Stimulated activated naive CD8-positive, alpha-beta T cell treated with anti-CD3 and anti-CD28 coated beads, Interleukin-15, amount 100 ng/mL, for 72 hours (primary cell): ENCODE measurements around the gene MAPK13.

Source experiments
- ATAC-seq: fragments of 150-1000 bp; cut with Tn5 transposase; 2 replicates; pipeline ENCODE4 v1.10.0; 2021; ENCODE audit warnings: mild to moderate bottlenecking, moderate library complexity
- DNase-seq, 2 donors: peaks; one replicate each; pipeline ENCODE4 v3.0.0; 2021 to 2022
- H3K27ac Mint-ChIP-seq, 2 donors: one replicate each; pipeline ENCODE4 v1.8.0; 2022; ENCODE audit warnings: mild to moderate bottlenecking in 2 of 2, mixed read lengths in 2 of 2, moderate library complexity in 2 of 2
- H3K27me3 Mint-ChIP-seq: one replicate; pipeline ENCODE4 v1.8.0; 2022; ENCODE audit warnings: mixed read lengths
- H3K4me1 Mint-ChIP-seq: one replicate; pipeline ENCODE4 v1.8.0; 2022; ENCODE audit warnings: mild to moderate bottlenecking, mixed read lengths
- H3K4me3 Mint-ChIP-seq, 2 donors: one replicate each; pipeline ENCODE4 v1.8.0; 2022; ENCODE audit warnings: mild to moderate bottlenecking in 2 of 2, mixed read lengths in 2 of 2, moderate library complexity in 1 of 2
- H3K9me3 Mint-ChIP-seq, 2 donors: one replicate each; pipeline ENCODE4 v1.8.0; 2022; ENCODE audit warnings: mixed read lengths in 2 of 2

The MAPK13 gene

GRCh38 chr6:36130667-36131510 lies 576 bp downstream of the MAPK13 start:
- no peaks in the 10 kb centered on the region for H3K27me3 Mint-ChIP-seq
- peak overlapping the region; percentile 95 for H3K27ac Mint-ChIP-seq
- ATAC-seq (peak; percentile 82), DNase-seq (peak; percentile 69 to 87)
- H3K9me3 Mint-ChIP-seq: no peaks in the 10 kb centered on the region
- H3K4me3 Mint-ChIP-seq: peak overlapping the region; percentile 88 to 90
- peaks cover 62% of the 10 kb centered on the region for H3K4me1 Mint-ChIP-seq

- Mint-ChIP-seq H3K4me1 (peaks cover 54% of the 10 kb centered on the region), H3K27ac (peak overlapping the region; percentile 69 to 80), H3K4me3 (peak overlapping the region; percentile 88 to 90), H3K27me3 (no peaks in the 10 kb centered on the region), H3K9me3 (no peaks in the 10 kb centered on the region)
- peak in 1 of 2 donors; percentile 68 for DNase-seq
- peak; percentile 84 for ATAC-seq
Measured at GRCh38 chr6:36131511-36132245, 1.4 kb downstream of the MAPK13 start.

DNA sequence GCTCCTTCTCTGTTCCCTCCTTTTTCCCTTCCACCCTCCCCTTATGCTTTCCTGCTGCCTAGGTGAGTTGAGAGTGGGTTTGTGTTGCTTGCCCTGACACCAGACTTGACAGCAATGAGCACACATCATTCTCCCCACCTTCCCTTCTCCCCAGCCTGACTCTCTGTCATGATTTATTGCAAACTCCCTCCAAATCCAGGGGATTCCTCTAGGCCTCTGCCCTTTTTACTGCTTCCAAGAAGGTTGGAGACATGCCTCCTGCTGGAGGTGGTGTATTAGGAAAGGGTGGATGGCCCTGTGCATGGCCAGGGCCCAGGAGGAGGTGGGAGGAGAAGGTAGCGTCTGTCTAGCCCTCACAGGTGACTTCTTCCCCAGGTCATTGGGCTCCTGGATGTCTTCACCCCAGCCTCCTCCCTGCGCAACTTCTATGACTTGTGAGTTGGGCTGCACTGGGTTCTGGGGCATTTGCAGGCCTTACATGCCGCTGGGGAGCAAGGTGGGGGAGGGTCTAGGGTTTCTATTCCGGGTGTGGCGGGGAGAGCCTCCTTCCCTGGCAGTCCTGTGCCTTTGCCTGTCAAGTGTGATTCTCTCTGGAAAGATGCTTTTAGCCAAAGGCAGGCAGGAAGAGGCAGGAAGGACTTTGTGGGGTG lies 2.1 kb downstream of the MAPK13 start:
- no peaks in the 10 kb centered on the region for H3K9me3 Mint-ChIP-seq
- H3K4me3 Mint-ChIP-seq: peak overlapping the region; percentile 88 to 90
- peaks cover 48% of the 10 kb centered on the region for H3K4me1 Mint-ChIP-seq
- DNase-seq (no peak), ATAC-seq (no peak)
- H3K27me3 Mint-ChIP-seq: no peaks in the 10 kb centered on the region
- peak overlapping the region; percentile 80 to 81 for H3K27ac Mint-ChIP-seq

DNA sequence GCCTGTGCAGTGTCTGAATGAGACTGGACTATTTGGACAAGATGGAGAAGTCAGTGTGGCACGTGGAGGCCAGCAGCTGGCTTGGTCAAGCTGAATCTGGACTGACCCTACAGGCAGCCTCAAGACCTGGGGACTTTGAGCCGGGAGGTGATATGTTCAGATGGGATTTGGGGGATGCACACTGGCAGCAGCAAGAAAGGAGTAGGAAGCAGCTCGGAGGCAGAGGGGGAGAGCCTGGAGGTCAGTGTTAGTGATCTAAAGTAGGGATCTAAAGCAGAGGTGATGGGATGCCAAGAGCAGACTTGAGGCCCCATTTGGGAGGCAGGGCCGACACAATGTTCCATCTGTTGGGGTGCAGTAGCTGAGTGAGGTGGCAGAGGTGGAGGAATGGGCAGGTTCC lies 2.8 kb downstream of the MAPK13 start:
- ATAC-seq (no peak), DNase-seq (no peak)
- Mint-ChIP-seq H3K4me3 (no peak overlapping the region), H3K27me3 (no peaks in the 10 kb centered on the region), H3K27ac (no peak overlapping the region), H3K9me3 (no peaks in the 10 kb centered on the region), H3K4me1 (peaks cover 42% of the 10 kb centered on the region)

DNA sequence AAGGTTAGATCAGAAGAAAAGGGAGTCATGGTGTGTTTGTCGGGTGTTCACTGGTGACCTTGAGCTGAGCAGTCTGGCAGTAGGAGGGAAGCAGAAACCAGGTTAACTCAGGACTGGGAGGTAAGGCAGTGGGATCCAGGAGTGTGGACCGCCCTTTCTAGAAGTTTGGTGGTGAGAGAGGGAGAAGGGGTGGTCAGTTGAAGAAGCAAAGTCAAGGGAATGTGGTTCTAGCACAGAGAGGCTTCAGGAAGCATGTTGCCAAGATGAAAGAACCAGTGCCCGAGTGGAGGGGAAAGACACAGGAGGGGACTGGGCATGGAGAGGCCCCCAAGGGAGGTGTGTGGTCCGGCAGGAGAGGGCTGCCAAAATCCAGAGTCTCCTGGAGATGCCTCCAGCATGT lies 3.6 kb downstream of the MAPK13 start:
- H3K27ac Mint-ChIP-seq: no peak overlapping the region
- H3K27me3 Mint-ChIP-seq: no peaks in the 10 kb centered on the region
- no peak overlapping the region for H3K4me3 Mint-ChIP-seq
- ATAC-seq (no peak), DNase-seq (no peak)
- H3K4me1 Mint-ChIP-seq: peaks cover 35% of the 10 kb centered on the region
- H3K9me3 Mint-ChIP-seq: no peaks in the 10 kb centered on the region

DNA sequence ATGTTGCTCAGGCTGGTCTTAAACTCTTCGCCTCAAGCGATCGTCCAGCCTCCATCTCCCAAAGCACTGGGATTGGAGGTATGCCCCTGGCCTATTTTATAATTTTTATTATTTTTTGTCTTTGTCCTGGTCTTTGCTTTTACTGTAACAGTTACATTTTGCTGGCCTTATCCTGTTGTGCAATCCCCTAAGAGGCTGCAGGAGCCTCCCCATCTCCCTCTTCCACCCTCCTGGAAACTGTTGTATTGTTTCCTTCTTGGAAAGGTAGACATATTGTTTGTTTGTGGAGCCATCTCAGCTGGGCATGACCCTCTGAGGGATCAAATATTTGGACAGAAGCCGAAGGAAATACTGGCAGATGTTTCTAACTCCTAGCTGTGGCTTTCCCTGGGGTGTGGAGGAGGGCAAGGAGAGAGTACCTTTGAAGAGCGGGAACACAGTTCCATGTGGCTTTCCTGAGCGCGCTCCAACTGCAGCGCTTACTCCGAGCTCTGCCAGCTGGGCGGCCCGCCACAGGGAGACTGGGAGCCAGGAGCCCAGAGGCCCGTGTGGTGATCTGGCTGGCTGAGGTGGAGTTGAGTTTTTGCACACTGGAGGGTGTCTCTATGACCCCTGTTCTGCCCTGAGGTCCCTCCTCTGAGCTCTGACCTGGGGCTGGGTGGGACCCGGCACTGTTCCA lies 4.9 kb downstream of the MAPK13 start:
- Mint-ChIP-seq H3K27ac (peak overlapping the region; percentile 47 to 65), H3K4me1 (peaks cover 31% of the 10 kb centered on the region), H3K4me3 (no peak overlapping the region), H3K9me3 (no peaks in the 10 kb centered on the region), H3K27me3 (no peaks in the 10 kb centered on the region)
- no peak for ATAC-seq
- DNase-seq: no peak

- DNase-seq: no peak
- no peak overlapping the region for H3K4me3 Mint-ChIP-seq
- peak overlapping the region in 1 of 2 donors; percentile 14 for H3K27ac Mint-ChIP-seq
- no peak for ATAC-seq
- H3K9me3 Mint-ChIP-seq: no peaks in the 10 kb centered on the region
- H3K4me1 Mint-ChIP-seq: peaks cover 39% of the 10 kb centered on the region
- H3K27me3 Mint-ChIP-seq: no peaks in the 10 kb centered on the region
Measured at GRCh38 chr6:36136034-36136433, 5.7 kb downstream of the MAPK13 start.

GRCh38 chr6:36136551-36136950 lies 6.2 kb downstream of the MAPK13 start:
- DNase-seq (no peak), ATAC-seq (no peak)
- no peaks in the 10 kb centered on the region for H3K27me3 Mint-ChIP-seq
- H3K27ac Mint-ChIP-seq: no peak overlapping the region
- H3K4me3 Mint-ChIP-seq: no peak overlapping the region
- H3K9me3 Mint-ChIP-seq: no peaks in the 10 kb centered on the region
- H3K4me1 Mint-ChIP-seq: peaks cover 44% of the 10 kb centered on the region

DNA sequence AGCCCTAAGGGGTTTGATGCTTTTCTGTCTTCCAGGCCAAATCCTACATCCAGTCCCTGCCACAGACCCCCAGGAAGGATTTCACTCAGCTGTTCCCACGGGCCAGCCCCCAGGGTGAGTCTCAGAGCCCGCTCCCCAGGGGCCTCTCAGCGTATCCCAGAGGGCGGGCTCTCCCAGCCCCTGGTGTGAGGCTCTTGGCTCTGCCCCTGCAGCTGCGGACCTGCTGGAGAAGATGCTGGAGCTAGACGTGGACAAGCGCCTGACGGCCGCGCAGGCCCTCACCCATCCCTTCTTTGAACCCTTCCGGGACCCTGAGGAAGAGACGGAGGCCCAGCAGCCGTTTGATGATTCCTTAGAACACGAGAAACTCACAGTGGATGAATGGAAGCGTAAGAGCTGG lies 8.4 kb downstream of the MAPK13 start:
- peaks cover 30% of the 10 kb centered on the region for H3K4me1 Mint-ChIP-seq
- H3K27ac Mint-ChIP-seq: no peak overlapping the region
- ATAC-seq (no peak), DNase-seq (no peak)
- H3K27me3 Mint-ChIP-seq: no peaks in the 10 kb centered on the region
- H3K4me3 Mint-ChIP-seq: no peak overlapping the region
- no peaks in the 10 kb centered on the region for H3K9me3 Mint-ChIP-seq

DNA sequence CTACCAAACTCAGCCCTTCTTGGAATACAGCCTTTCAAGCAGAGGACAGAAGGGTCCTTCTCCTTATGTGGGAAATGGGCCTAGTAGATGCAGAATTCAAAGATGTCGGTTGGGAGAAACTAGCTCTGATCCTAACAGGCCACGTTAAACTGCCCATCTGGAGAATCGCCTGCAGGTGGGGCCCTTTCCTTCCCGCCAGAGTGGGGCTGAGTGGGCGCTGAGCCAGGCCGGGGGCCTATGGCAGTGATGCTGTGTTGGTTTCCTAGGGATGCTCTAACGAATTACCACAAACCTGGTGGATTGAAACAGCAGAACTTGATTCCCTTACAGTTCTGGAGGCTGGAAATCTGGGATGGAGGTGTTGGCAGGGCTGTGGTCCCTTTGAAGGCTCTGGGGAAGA lies 9.1 kb downstream of the MAPK13 start:
- H3K4me3 Mint-ChIP-seq: no peak overlapping the region
- ATAC-seq (no peak), DNase-seq (no peak)
- H3K27ac Mint-ChIP-seq: no peak overlapping the region
- H3K4me1 Mint-ChIP-seq: peaks cover 26% of the 10 kb centered on the region
- H3K27me3 Mint-ChIP-seq: no peaks in the 10 kb centered on the region
- H3K9me3 Mint-ChIP-seq: no peaks in the 10 kb centered on the region

DNA sequence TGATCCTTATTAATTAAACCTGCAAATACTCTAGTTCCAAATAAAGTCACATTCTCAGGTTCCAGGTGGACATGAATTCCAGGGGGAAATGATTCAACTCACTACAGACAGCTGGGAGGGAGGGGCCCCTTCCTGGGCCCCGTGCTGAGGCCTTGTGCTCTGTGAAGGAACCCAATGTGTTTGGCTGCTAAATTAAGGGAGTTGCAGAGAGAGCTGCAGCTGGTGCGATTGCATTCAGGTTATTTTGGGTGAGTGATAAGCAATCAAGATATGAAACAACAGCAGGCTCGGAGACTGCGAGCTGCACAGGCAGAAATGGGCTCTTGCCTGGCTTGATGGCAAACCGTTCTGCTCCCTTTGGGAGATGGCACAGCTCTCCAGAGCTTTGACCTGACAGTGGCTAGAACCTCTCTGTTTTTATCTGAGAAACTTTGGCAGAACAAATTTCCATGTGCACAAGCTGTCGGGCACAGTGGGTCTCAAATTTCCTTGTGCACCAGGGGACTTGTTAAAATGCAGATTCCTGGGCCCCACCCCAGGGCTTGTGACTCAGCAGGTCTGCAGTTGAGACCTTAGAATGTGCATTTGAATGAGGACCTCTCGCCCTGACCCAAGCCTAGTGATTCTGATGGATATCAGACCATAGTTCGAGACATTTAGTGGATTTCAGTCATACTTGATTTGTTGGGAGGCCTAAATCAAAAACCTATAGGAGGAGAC lies 9.8 kb downstream of the MAPK13 start:
- peak overlapping the region; percentile 50 to 85 for H3K27ac Mint-ChIP-seq
- no peak overlapping the region for H3K4me3 Mint-ChIP-seq
- H3K27me3 Mint-ChIP-seq: no peaks in the 10 kb centered on the region
- H3K4me1 Mint-ChIP-seq: peaks cover 26% of the 10 kb centered on the region
- DNase-seq: no peak
- H3K9me3 Mint-ChIP-seq: no peaks in the 10 kb centered on the region
- no peak for ATAC-seq

- DNase-seq (no peak), ATAC-seq (peak; percentile 82)
- H3K9me3 Mint-ChIP-seq: no peaks in the 10 kb centered on the region
- H3K27me3 Mint-ChIP-seq: no peaks in the 10 kb centered on the region
- H3K4me3 Mint-ChIP-seq: no peak overlapping the region
- H3K27ac Mint-ChIP-seq: no peak overlapping the region
- H3K4me1 Mint-ChIP-seq: peaks cover 26% of the 10 kb centered on the region
Measured at GRCh38 chr6:36141091-36141490, 10.8 kb downstream of the MAPK13 start.

DNA sequence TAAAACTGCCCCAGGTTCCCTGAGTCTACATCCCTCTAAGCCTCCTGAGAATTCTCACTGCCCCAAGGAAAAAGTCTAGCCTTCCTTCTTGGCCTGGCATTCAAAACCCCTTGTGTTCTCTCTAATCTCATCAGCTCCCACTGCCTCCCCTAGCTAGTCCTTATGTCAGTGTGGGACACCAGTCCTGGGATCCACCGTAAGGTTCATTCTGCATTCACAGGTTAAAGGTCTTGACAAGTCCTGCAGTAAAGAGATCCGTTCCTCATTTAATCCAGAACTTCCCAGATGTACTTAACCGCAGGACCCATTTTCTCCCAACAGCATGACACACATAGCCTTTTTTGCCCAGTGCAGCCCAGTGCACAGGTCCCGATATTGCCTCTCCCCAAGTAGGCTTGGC lies 11.6 kb downstream of the MAPK13 start:
- ATAC-seq (no peak), DNase-seq (no peak)
- Mint-ChIP-seq H3K9me3 (no peaks in the 10 kb centered on the region), H3K27me3 (no peaks in the 10 kb centered on the region), H3K4me3 (no peak overlapping the region), H3K27ac (no peak overlapping the region), H3K4me1 (peaks cover 29% of the 10 kb centered on the region)

GRCh38 chr6:36142971-36143838 lies 12.9 kb downstream of the MAPK13 start:
- no peak for ATAC-seq
- DNase-seq: no peak
- peaks cover under 1 to 7% of the 10 kb centered on the region in 2 donors for H3K9me3 Mint-ChIP-seq
- no peak overlapping the region for H3K27ac Mint-ChIP-seq
- no peaks in the 10 kb centered on the region for H3K27me3 Mint-ChIP-seq
- peaks cover 37% of the 10 kb centered on the region for H3K4me1 Mint-ChIP-seq
- H3K4me3 Mint-ChIP-seq: no peak overlapping the region
